Naive thymus-derived CD8-positive, alpha-beta T cell (primary cell): ENCODE results near the gene MAGEA11. TPM values are rescaled to one million over a fixed set of nuclear protein-coding genes. Genes with fewer than 3 reads are reported as not detected.

Experiments
- polyA plus RNA-seq, 3 donors: library from polyadenylated mRNA; unstranded; fragments of 300-500 nt; fragmentation: Illumina TruSeq; gene quantifications; one replicate each; pipeline ENCODE4 v1.2.3, GENCODE V29; 2021
- total RNA-seq, 8 experiments: library from RNA in 2 of 8; stranded (reverse) in 2 of 8; gene quantifications; one replicate each; pipeline ENCODE4 v1.2.3 and lab custom pipeline; 2021 to 2026

MAGEA11 gene
- total and polyA plus RNA-seq, 5 experiments from 2014 or later: not detected

Other genes with a start within 250 kb of the MAGEA11 start
- 100 to 1,000 TPM; 151 to 164 TPM for gene IDS, start 206.8 kb upstream of the MAGEA11 start, total RNA-seq
- gene IDS, start 206.8 kb upstream of the MAGEA11 start, polyA plus RNA-seq: 10 to 100 TPM; 65.4 to 98.4 (median 81.1) TPM
- gene EOLA1, start 171.0 kb upstream of the MAGEA11 start, total RNA-seq: 10 to 100 TPM; 22.1 to 23.3 TPM
- gene EOLA1, start 171.0 kb upstream of the MAGEA11 start, polyA plus RNA-seq: 10 to 100 TPM; 24.4 to 35.3 (median 25.0) TPM
- not detected for gene HSFX3, start 162.1 kb upstream of the MAGEA11 start, total RNA-seq
- not detected for gene HSFX3, start 162.1 kb upstream of the MAGEA11 start, polyA plus RNA-seq
- not detected for gene MAGEA9B, start 124.6 kb upstream of the MAGEA11 start, total RNA-seq
- not detected for gene MAGEA9B, start 124.6 kb upstream of the MAGEA11 start, polyA plus RNA-seq
- gene HSFX2, start 116.7 kb upstream of the MAGEA11 start, total RNA-seq: 1 to 10 TPM; 1.2 to 2.1 TPM
- gene HSFX2, start 116.7 kb upstream of the MAGEA11 start, polyA plus RNA-seq: under 1 TPM in 1 of 3 donors, not detected in 2; 0.18 TPM
- gene TMEM185A, start 80.3 kb upstream of the MAGEA11 start, total RNA-seq: 10 to 100 TPM; 22.2 to 23.1 TPM
- 10 to 100 TPM; 15.0 to 22.1 (median 16.1) TPM for gene TMEM185A, start 80.3 kb upstream of the MAGEA11 start, polyA plus RNA-seq
- 1 to 10 TPM in 1 of 2 experiments, under 1 TPM in 1; 0.62 to 1.4 TPM for gene HSFX1, start 62.0 kb downstream of the MAGEA11 start, total RNA-seq
- gene HSFX1, start 62.0 kb downstream of the MAGEA11 start, polyA plus RNA-seq: under 1 TPM in 2 of 3 donors, not detected in 1; 0.11 to 0.26 TPM
- not detected for gene MAGEA9, start 69.9 kb downstream of the MAGEA11 start, total RNA-seq
- gene MAGEA9, start 69.9 kb downstream of the MAGEA11 start, polyA plus RNA-seq: not detected
- not detected for gene MAGEA8, start 169.1 kb downstream of the MAGEA11 start, total RNA-seq
- not detected for gene MAGEA8, start 169.1 kb downstream of the MAGEA11 start, polyA plus RNA-seq
- not detected for gene HSFX4, start 217.5 kb downstream of the MAGEA11 start, total RNA-seq
- gene HSFX4, start 217.5 kb downstream of the MAGEA11 start, polyA plus RNA-seq: not detected
- 10 to 100 TPM; 39.9 to 47.1 TPM for gene EOLA2, start 226.4 kb downstream of the MAGEA11 start, total RNA-seq
- 10 to 100 TPM; 25.7 to 42.4 (median 26.5) TPM for gene EOLA2, start 226.4 kb downstream of the MAGEA11 start, polyA plus RNA-seq